CD4-positive, alpha-beta T cell treated with Interleukin-17A for 1 hour (primary cell): ENCODE results near the gene SLC5A2.
A peak's percentile ranks its signal among the peaks of the same experiment; 100 is the strongest.
"Not testable (repeated sequence)": the region's sequence is repeated elsewhere in the genome, so short reads cannot be mapped to it uniquely, and the experiment has no call there.

Experiments
- DNase-seq: peaks from one replicate; pipeline ENCODE4 v3.0.0-alpha.2; 2020

SLC5A2 gene

GRCh38 chr16:31483081-31483480 is at the start of gene SLC5A2:
TSS of gene SLC5A2 (plus strand) at chr16:31483123. CDS start at chr16:31483137, 14 bp downstream.
- DNase-seq = no peak

- DNase-seq = no peak
These were observed 47.3 kb upstream of the SLC5A2 start for GRCh38 chr16:31435341-31436220.

GRCh38 chr16:31436221-31437045 is 46.5 kb upstream of the SLC5A2 start:
- DNase-seq = no peak

GRCh38 chr16:31438414-31438813 is 44.5 kb upstream of the SLC5A2 start:
- DNase-seq = no peak

- not testable (repeated sequence) for DNase-seq
These were observed 43.9 kb upstream of the SLC5A2 start for GRCh38 chr16:31439023-31439422.

GRCh38 chr16:31439519-31439918 is 43.4 kb upstream of the SLC5A2 start:
- DNase-seq = no peak

GRCh38 chr16:31440516-31441184 is 42.3 kb upstream of the SLC5A2 start:
- DNase-seq = no peak

GRCh38 chr16:31441956-31442355 is 41.0 kb upstream of the SLC5A2 start:
- DNase-seq = no peak

- DNase-seq = not testable (repeated sequence)
These were observed 37.0 kb upstream of the SLC5A2 start for GRCh38 chr16:31445931-31446330.

GRCh38 chr16:31451201-31451600 is 31.7 kb upstream of the SLC5A2 start:
- no peak for DNase-seq

- DNase-seq = no peak
These were observed 31.1 kb upstream of the SLC5A2 start for GRCh38 chr16:31451681-31452351.

GRCh38 chr16:31452631-31453106 is 30.3 kb upstream of the SLC5A2 start:
- no peak for DNase-seq

GRCh38 chr16:31453255-31454204 is 29.4 kb upstream of the SLC5A2 start:
- no peak for DNase-seq

- DNase-seq = peak; percentile 39
These were observed 27.2 kb upstream of the SLC5A2 start for GRCh38 chr16:31455601-31456314.

GRCh38 chr16:31456988-31457360 is 25.9 kb upstream of the SLC5A2 start:
- no peak for DNase-seq

GRCh38 chr16:31458073-31458843 is 24.7 kb upstream of the SLC5A2 start:
- peak; percentile 71 for DNase-seq

GRCh38 chr16:31458844-31459686 is 23.9 kb upstream of the SLC5A2 start, which contains the start of gene ARMC5:
TSS of gene ARMC5 (plus strand) at chr16:31459501. CDS start at chr16:31459525, 24 bp downstream.
- DNase-seq = peak; percentile 98

GRCh38 chr16:31459687-31460581 is 23.0 kb upstream of the SLC5A2 start:
- DNase-seq = peak; percentile 99
